Measurements from ENCODE around the gene EXOC3L1. TPM values are rescaled to one million over a fixed set of nuclear protein-coding genes. Genes with fewer than 3 reads are reported as not detected.
A peak's percentile ranks its signal among the peaks of the same experiment; 100 is the strongest.

Gene EXOC3L1
- total RNA-seq, 2 experiments from 2014 or later = 0.23 TPM; not detected in 1

DNA sequence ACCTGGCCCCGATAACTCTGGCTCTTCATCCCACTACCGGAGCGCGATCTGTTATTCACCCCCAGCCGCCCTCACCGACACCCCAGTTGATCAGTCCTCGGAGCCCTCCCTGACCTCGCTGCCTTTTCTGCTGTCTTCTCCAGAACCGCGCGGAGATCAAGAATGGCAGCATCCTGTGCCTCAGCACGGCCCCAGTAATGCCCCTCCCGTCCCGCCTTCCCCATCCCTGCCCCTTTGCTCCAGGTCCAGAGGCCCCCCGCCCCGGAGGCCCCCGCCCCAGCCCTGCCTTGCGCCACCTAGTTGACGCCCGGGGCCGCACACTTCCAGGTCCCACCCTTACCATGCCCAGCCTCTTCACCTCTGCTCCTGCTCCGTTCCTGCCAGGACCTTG lies 9.9 kb upstream of the EXOC3L1 start:
- Mint-ChIP-seq H3K36me3 (ENCODE audit: low read depth) (peaks cover 47% of the 10 kb centered on the region), H3K27me3 (no peaks in the 10 kb centered on the region), H3K4me1 (ENCODE audit: low read depth) (peaks cover 18% of the 10 kb centered on the region), H3K9me3 (no peaks in the 10 kb centered on the region), H3K27ac (no peak overlapping the region), H3K4me3 (no peak overlapping the region)
- ATAC-seq (no peak), DNase-seq (no peak)
- POLR2A ChIA-PET = interaction anchor here (0.6 to 1.3 kb wide), 2 partner anchors 27 to 67 kb away, joined by 3 read pairs; partner anchors contain the start of gene TMEM208
- intact Hi-C loops (cut with micrococcal nuclease) = no loop called here
- no peak for TF ChIP-seq CTCF (IDR thresholded peaks at IDR 0.05)
- CTCF ChIA-PET = no interaction called here

DNA sequence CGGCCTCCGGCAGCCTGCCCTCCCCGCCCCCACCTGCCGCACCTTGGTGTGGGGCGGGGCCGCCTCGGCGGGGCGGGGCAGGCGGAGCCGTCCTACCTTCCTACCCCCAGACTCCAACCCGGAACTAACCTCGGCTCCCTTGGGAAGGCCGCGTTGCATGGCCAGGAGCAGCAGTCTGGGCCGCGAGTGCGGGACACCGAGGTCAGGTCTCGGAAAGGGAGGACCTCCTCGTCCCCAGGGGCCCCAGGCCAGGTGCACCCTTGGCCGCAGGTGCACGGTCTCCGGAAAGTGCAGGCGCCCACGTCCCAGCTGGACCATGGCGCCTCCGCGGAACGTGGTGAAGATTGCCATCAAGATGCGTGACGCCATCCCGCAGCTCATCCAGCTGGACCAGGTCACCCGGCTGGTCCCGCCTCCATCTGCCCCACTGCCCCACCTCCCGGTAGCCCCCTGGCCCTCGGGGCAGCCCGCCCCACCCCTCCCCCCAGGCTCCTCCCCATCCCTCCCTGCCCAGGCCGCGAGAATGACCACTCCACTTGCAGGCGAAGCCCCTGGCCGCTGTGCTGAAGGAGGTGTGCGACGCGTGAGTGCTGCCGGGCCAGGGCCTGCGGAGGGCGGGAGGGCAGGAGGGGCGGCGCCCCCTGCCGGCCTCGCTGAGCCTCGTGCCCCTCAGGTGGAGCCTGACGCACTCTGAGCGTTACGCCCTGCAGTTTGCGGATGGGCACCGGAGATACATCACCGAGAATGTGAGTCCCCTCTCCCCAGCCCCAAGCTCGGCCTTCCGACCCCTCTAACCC lies 9.3 kb upstream of the EXOC3L1 start, which contains the start of gene ELMO3:
Gene ELMO3, plus strand, starts transcription at position 121 of the 797 bp plus-strand sequence. Its CDS starts 196 bp downstream, at position 317.
- intact Hi-C loops (cut with micrococcal nuclease) = no loop called here
- peaks cover 24% of the 10 kb centered on the region for H3K4me1 Mint-ChIP-seq (ENCODE audit: low read depth)
- ATAC-seq (no peak), DNase-seq (no peak)
- H3K9me3 Mint-ChIP-seq = no peaks in the 10 kb centered on the region
- no peak within 1 kb of the TSS for H3K27ac Mint-ChIP-seq
- no peaks in the 10 kb centered on the region for H3K27me3 Mint-ChIP-seq
- peaks cover 51% of the 10 kb centered on the region for H3K36me3 Mint-ChIP-seq (ENCODE audit: low read depth)
- POLR2A ChIA-PET = interaction anchor here (1.3 kb wide), 1 partner anchor 27 kb away, joined by 3 read pairs; the partner anchor contains the start of gene TMEM208
- TF ChIP-seq CTCF (IDR thresholded peaks at IDR 0.05) = no peak
- no peak within 1 kb of the TSS for H3K4me3 Mint-ChIP-seq
- CTCF ChIA-PET = interaction anchor here (0.6 to 2.4 kb wide), 6 partner anchors 14 to 221 kb away, joined by 3 to 15 read pairs (median 3); no protein-coding TSS in a partner anchor

DNA sequence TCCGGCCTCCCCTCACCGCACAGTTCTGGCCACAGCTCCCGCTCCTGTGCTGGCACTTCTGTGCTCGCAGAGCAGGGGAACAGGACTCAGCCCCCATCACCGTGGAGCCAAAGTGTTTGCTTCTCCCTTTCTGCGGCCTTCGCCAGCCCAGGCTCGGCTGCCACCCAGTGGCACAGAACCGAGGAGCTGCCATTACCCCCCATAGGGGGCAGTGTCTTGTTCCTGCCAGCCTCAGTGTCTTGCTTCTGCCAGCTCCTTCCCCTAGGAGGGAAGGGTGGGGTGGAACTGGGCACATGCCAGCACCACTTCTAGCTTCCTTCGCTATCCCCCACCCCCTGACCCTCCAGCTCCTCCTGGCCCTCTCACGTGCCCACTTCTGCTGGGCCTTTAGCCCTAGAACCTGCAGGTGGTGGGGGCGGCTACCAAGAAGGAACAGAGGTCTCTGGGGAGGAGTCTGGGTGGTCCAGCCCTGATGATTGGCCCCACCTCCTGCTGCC lies 8.3 kb upstream of the EXOC3L1 start:
- POLR2A ChIA-PET = interaction anchor here (0.6 to 1.8 kb wide), 9 partner anchors 8 to 252 kb away, joined by 3 to 8 read pairs (median 3); partner anchors contain the start of genes HSD11B2 and TMEM208
- TF ChIP-seq CTCF (IDR thresholded peaks at IDR 0.05) = peak; percentile 68
- DNase-seq = peak; percentile 42
- peak; percentile 67 for ATAC-seq
- Mint-ChIP-seq H3K4me3 (no peak overlapping the region), H3K36me3 (ENCODE audit: low read depth) (peaks cover 60% of the 10 kb centered on the region), H3K4me1 (ENCODE audit: low read depth) (peaks cover 33% of the 10 kb centered on the region), H3K9me3 (no peaks in the 10 kb centered on the region), H3K27ac (no peak overlapping the region), H3K27me3 (no peaks in the 10 kb centered on the region)
- CTCF ChIA-PET = interaction anchor here (0.6 to 2.4 kb wide), 17 partner anchors 9 to 245 kb away, joined by 3 to 15 read pairs (median 4); partner anchors contain the start of genes FHOD1, TMEM208 and TRADD
- intact Hi-C loops (cut with micrococcal nuclease) = no loop called here

- POLR2A ChIA-PET = interaction anchor here (0.6 to 1.8 kb wide), 9 partner anchors 9 to 251 kb away, joined by 3 to 8 read pairs (median 3); partner anchors contain the start of genes HSD11B2 and TMEM208
- intact Hi-C loops (cut with micrococcal nuclease) = no loop called here
- H3K4me3 Mint-ChIP-seq = no peak overlapping the region
- DNase-seq = no peak
- H3K27me3 Mint-ChIP-seq = no peaks in the 10 kb centered on the region
- peaks cover 39% of the 10 kb centered on the region for H3K4me1 Mint-ChIP-seq (ENCODE audit: low read depth)
- peaks cover 65% of the 10 kb centered on the region for H3K36me3 Mint-ChIP-seq (ENCODE audit: low read depth)
- H3K27ac Mint-ChIP-seq = no peak overlapping the region
- H3K9me3 Mint-ChIP-seq = no peaks in the 10 kb centered on the region
- CTCF ChIA-PET = interaction anchor here (0.8 to 2.4 kb wide), 12 partner anchors 13 to 245 kb away, joined by 3 to 15 read pairs (median 5); partner anchors contain the start of genes FHOD1, TMEM208 and TRADD
- ATAC-seq = no peak
- no peak for TF ChIP-seq CTCF (IDR thresholded peaks at IDR 0.05)
Observed at GRCh38 chr16:67197704-67198103, 7.8 kb upstream of the EXOC3L1 start.
